Fibroblast of skin of left biceps (primary cell): Measurements from ENCODE around the gene GOLM1.
A peak's percentile ranks its signal among the peaks of the same experiment; 100 is the strongest.

ENCODE experiments used
- DNase-seq, 2 experiments: peaks; one replicate each; pipeline ENCODE4 v3.0.0-alpha.2; 2013; ENCODE audit warnings: low read depth in 2 of 2

Gene GOLM1

GRCh38 chr9:86046071-86046636, 53.2 kb downstream of the GOLM1 start:
- DNase-seq, result no peak

- DNase-seq, result no peak
These were observed 53.7 kb downstream of the GOLM1 start for GRCh38 chr9:86045654-86046053.

DNA sequence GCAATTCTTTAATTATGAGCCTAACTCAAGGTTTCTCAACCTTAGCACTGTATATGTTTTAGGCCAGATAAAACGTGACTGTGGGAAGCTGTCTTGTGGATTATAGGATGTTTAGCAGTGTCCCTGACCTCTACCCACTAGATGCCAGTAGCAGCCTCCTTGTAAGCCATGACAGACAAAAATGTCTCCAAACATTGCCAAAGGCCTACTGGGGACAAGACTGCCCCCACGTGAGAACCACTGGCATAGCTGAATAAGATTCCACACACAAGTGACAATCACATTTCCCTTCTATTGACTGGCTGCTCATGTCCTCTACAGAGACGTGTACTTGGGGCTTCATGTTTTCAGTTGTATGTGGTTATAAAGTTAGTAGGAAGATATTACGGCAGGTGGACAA, 55.4 kb downstream of the GOLM1 start:
- no peak for DNase-seq

GRCh38 chr9:86043586-86043985, 55.8 kb downstream of the GOLM1 start:
- no peak for DNase-seq

- no peak for DNase-seq
These were observed 57.0 kb downstream of the GOLM1 start for GRCh38 chr9:86042199-86042978.

DNA sequence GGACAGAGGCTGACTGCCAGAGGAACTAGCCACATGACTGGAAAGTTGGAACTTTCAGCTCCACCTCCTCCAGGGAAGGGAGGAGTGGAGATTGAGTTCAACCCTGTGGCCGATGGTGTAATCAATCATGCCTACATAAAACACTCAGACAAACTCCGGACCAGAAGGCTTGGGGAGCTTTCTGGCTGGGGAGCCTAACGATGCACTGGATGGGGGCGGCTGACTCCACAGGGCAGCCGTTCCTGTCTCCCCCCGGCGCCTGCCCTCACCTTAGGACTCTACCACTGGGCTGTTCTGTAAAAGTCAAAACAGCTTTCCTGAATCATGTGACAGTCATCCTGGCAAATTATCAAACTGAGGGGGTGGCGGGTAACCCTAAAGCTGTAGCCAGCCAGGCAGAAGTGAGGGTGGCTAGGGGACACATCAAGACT, 58.0 kb downstream of the GOLM1 start:
- DNase-seq, result no peak

GRCh38 chr9:86040861-86041155, 58.5 kb downstream of the GOLM1 start:
- DNase-seq, result no peak

- DNase-seq, result peak in 1 of 2 experiments; percentile 20
These were observed 59.1 kb downstream of the GOLM1 start for GRCh38 chr9:86039991-86040860.

- no peak for DNase-seq
These were observed 62.8 kb downstream of the GOLM1 start for GRCh38 chr9:86036555-86036954.

DNA sequence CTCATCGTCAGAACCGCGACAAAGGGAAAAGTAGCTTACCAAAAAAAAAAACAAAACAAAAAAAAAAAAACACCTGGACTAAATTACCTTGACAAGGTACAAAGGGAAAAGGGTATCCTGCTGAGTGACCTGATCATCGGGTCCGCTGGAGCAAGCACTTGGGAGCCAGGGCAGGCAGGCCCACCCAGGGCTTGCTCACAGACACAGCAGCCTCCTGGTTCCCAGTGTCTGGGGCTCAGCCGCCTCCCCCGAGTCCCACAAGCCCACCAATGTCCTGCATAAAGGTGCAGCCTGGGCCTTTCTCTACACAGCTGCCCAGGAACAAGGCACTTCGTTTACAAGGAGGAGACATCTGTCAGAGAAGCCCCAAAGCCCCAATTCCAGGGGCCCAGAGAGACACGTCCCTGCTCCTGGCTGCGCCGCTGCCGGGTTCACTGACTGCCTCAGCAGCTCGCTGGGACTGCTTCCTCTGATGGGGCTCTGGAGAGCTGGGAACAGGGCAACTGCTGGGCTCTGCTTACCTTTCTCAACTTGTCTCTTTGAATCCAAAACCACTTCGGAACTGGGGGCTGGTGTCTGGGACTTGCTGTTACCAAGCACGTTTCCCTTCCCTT, 63.4 kb downstream of the GOLM1 start:
- DNase-seq, result no peak

DNA sequence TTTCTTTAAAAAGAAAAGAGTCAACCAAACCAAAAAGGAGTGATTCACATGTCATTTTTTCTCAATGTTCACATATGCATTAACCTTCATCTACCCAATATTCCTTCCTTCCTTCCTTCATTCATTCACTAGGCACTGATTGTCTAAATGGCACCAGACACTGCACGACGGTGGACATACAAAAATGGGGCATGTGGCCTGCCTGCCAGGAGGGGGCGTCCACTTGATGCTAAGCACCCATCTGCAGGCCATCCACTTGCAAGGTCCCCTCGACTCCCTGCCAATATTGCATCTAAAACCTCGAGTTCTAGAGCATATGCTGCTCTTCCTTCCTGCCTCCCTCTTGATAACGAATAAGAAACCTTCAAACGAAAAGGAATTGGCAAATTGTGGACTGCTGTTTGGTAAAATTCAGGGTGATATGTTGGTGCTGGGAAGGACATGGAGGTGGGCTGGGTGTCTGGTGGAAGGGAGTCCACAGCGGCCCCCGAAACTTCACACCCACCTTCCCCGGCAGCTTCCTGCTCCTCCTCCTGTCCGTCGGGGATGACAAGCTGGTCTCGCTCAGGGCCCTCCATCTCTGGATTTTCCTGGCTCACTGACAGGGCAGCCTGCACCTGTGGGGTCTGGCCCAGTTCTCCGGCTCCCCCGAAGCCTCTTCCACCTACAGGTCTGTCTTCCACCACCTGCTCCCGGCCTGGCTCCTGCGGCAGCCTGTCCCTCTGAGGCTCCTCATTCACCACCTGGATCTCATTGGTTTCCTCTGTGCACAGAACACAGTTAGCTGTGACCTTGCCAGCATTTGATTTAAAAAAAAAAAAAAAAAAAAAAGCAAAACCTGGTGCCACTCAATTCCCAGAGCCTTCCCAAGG, 64.3 kb downstream of the GOLM1 start:
- no peak for DNase-seq

- no peak for DNase-seq
These were observed 71.6 kb downstream of the GOLM1 start for GRCh38 chr9:86027767-86028166.

- DNase-seq, result no peak
These were observed 76.6 kb downstream of the GOLM1 start for GRCh38 chr9:86022687-86023266.

DNA sequence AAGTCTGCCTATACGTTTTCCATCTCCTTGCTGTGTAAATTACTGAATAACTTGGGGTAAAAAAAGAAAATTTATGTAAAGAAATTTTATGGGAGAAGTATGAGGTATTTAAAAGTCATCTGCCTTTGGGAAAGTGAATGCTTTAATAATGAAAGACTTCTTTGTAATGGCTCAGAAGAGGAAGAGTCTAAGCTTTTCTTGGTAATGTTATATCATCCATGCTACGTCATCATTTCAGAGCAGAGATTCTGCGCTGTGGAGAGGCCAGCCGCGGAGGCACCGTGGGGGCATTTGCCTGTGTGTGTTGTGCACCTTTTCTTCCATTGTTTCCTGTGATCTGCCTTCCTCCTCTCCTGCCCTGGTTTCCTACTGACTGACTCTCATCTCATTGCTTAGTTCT, 78.2 kb downstream of the GOLM1 start:
- DNase-seq, result no peak

DNA sequence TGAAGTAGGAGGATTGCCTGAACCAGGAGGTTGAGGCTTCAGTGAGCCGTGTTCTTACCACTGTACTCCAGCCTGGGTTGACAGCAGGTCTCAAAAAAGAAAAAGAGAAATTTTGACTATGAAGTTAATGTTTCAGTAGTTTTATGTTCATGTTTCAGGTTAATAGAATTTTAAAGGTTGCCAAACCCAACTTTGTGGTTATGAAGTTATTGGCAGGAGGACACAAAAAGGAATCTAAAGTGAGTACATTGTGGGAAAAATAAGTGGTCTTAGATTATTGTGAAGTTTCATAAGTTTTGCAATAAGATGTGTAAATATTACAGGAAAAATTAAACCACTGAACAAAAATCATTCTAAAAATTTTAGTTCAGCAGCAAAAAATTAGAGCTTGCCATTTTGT, 78.6 kb downstream of the GOLM1 start:
- DNase-seq, result no peak

DNA sequence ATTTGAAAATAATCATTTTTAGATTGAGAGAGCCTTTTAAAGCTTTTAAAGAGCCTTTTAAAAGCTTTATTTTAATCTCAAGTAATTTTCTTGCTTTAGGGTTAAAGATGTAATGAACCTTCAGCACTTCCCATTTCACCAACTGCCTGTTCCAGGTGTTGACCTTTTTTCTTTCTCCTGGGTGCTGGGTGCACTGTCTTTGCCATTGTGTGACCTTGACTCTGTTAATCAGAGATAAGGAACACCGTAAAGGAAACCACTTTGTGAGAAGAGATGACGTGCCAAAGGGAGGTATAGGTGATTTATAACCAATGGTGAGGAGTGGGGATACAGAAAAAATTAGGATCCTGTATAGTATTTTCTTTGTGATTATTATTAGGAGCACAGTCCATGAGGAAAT, 90.2 kb downstream of the GOLM1 start:
- no peak for DNase-seq

DNA sequence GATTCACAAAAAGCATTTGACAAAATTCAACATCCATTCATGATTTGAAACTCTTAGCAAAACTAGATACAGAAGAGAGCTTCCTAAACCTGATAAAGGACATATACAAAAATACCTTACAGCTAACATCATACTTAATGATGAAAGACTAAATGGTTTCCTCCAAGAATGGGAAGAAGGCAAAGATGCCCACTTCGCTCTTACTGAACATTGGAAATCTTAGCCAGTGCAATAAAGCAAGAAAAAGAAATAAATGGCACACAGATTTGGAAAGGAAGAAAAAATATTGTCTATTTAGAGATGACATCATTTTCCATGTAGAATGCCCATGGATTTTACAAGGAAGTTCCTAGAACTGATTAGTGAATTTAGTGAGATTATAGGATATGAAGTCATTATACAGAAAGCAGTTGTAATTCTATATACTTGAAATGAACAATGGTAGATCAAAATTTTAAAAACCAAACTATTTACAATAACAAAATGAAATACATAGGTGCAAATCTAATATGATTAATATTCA, 94.0 kb downstream of the GOLM1 start:
- no peak for DNase-seq

DNA sequence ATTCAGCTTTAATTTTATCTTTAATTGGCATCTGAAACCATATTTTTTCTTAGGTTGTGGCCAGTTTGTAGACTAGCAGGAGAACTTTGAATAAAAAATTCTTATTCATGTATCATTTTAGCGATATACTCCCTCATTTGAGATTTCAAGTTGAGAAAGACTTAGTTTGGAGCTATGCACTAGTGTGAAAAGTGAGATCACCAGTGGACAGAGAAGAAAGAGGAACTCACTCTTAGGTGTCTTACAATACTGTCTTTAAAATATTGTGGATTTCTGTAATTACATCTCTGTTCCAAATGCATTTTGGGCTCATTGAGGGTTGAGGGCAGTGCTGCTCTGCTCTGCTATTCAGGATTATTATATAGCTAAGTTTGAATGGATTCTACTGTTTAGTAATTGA, 103.8 kb downstream of the GOLM1 start:
- no peak for DNase-seq

GRCh38 chr9:85995097-85995496, 104.3 kb downstream of the GOLM1 start:
- DNase-seq, result no peak

DNA sequence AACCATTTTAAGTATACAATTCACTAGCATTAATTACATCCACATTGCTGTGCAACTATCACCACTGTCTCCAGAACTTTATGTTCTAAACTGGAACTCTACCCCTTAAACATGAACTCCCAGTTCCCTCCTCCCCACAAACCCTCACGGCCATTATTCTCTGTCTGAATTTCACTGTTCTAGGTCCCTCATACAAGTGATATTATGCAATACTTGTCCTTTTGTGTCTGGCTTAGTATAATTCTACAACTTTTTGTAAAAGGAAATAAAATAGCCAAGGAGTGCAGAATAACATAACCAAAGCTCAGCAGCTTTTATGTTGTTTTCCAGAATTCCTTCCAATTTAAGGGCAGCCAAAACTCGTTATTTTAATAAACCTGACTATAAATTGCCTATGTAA, 105.2 kb downstream of the GOLM1 start:
- no peak for DNase-seq

GRCh38 chr9:85987236-85987635, 112.1 kb downstream of the GOLM1 start:
- DNase-seq, result no peak
